IMR-90 (cell line): Measurements from ENCODE around the gene MAG. TPM values are rescaled to one million over a fixed set of nuclear protein-coding genes. Genes with fewer than 3 reads are reported as not detected.

Experiments used
- ATAC-seq: fragments of 200-7000 bp; cut with Tn5 transposase; 2 replicates; pipeline ENCODE4 v1.9.1; 2020; ENCODE audit warnings: low read depth, mild to moderate bottlenecking, moderate library complexity
- BruUV-seq: library from RNA; stranded (reverse); fragments of 400-500 nt; replicated peaks from 2 replicates; lab custom pipeline; 2021; lab: Mats Ljungman, UMichigan
- CTCF ChIA-PET: fragments of 300-600 bp; formaldehyde crosslinking; extraction: SDS; loops from one replicate; lab custom pipeline; 2021; ENCODE audit warnings: antibody characterized with exemption; lab: Yijun Ruan, JAX
- POLR2A ChIA-PET: fragments of 300-600 bp; sonication (Branson Sonifier 250); formaldehyde crosslinking; loops from one replicate; lab custom pipeline; 2022; ENCODE audit warnings: antibody characterized with exemption; ENCODE audit not compliant: unreplicated experiment; lab: Charles Lee
- DNase-seq: peaks from one replicate; pipeline ENCODE4 v3.0.0; 2013
- H2AFZ ChIP-seq: replicated peaks from 2 replicates; pipeline ENCODE3; 2013; ENCODE audit warnings: low read length, mild to moderate bottlenecking; ENCODE audit not compliant: poor library complexity
- H2AK5ac ChIP-seq: 2 replicates; pipeline ENCODE4 v1.6.1; 2013; ENCODE audit warnings: low read depth, low read length, inconsistent platforms
- H2AK9ac ChIP-seq: replicated peaks from 2 replicates; pipeline ENCODE3; 2013; ENCODE audit warnings: mild to moderate bottlenecking, low read depth, low read length, moderate library complexity; ENCODE audit not compliant: poor library complexity
- H2BK120ac ChIP-seq: 2 replicates; pipeline ENCODE4 v1.6.1; 2013; ENCODE audit warnings: low read depth, low read length, inconsistent platforms
- H2BK15ac ChIP-seq: 3 replicates; pipeline ENCODE4 v1.6.1; 2013; ENCODE audit warnings: low read depth, low read length, inconsistent platforms
- H2BK20ac ChIP-seq: 2 replicates; pipeline ENCODE4 v1.6.1; 2013; ENCODE audit warnings: low read depth, mild to moderate bottlenecking, inconsistent platforms, low read length, moderate library complexity
- H2BK5ac ChIP-seq: 2 replicates; pipeline ENCODE4 v1.6.1; 2013; ENCODE audit warnings: mild to moderate bottlenecking, low read depth, low read length, inconsistent platforms; ENCODE audit not compliant: poor library complexity, severe bottlenecking
- H3K14ac ChIP-seq: replicated peaks from 2 replicates; pipeline ENCODE4 v1.6.1; 2013; ENCODE audit warnings: low read depth, low read length, inconsistent platforms
- H3K18ac ChIP-seq: 2 replicates; pipeline ENCODE4 v1.6.1; 2013; ENCODE audit warnings: low read depth, low read length, control low read depth
- H3K23ac ChIP-seq: 2 replicates; pipeline ENCODE4 v1.6.1; 2013; ENCODE audit warnings: low read depth, low read length, inconsistent platforms
- H3K27ac ChIP-seq: 2 replicates; pipeline ENCODE4 v1.5.1; 2013; ENCODE audit warnings: mild to moderate bottlenecking, control low read depth, low read length; ENCODE audit not compliant: insufficient read depth
- H3K27me3 ChIP-seq: 2 replicates; pipeline ENCODE4 v1.6.1; 2013; ENCODE audit warnings: low read length; ENCODE audit not compliant: control insufficient read depth, insufficient read depth
- H3K36me3 ChIP-seq: 2 replicates; pipeline ENCODE4 v1.6.1; 2013; ENCODE audit warnings: low read length, mixed read lengths; ENCODE audit not compliant: control insufficient read depth, insufficient read depth
- H3K4ac ChIP-seq: 2 replicates; pipeline ENCODE4 v1.6.1; 2013; ENCODE audit warnings: low read depth, low read length, inconsistent platforms
- H3K4me1 ChIP-seq: 2 replicates; pipeline ENCODE4 v1.6.1; 2013; ENCODE audit warnings: low read length, mixed read lengths; ENCODE audit not compliant: control insufficient read depth, insufficient read depth
- H3K4me2 ChIP-seq: 2 replicates; pipeline ENCODE4 v1.6.1; 2013; ENCODE audit warnings: low read depth, mild to moderate bottlenecking, control low read depth, low read length, moderate library complexity
- H3K4me3 ChIP-seq: 2 replicates; pipeline ENCODE4 v1.5.1; 2013; ENCODE audit warnings: low read depth, mild to moderate bottlenecking, control low read depth, low read length, moderate library complexity; ENCODE audit not compliant: insufficient read depth
- H3K56ac ChIP-seq: 2 replicates; pipeline ENCODE4 v1.6.1; 2013; ENCODE audit warnings: low read length, inconsistent platforms; ENCODE audit not compliant: insufficient read depth; ENCODE audit errors: extremely low read depth
- H3K79me1 ChIP-seq, 2 experiments: 2 replicates each; pipeline ENCODE4 v1.6.1; 2013; ENCODE audit warnings: low read length in 2 of 2, inconsistent platforms in 1 of 2, low read depth in 1 of 2
- H3K9ac ChIP-seq: 2 replicates; pipeline ENCODE4 v1.6.1; 2013; ENCODE audit warnings: low read depth, low read length, control low read depth
- H3K9me1 ChIP-seq: 2 replicates; pipeline ENCODE4 v1.6.1; 2013; ENCODE audit warnings: low read length, inconsistent platforms; ENCODE audit not compliant: insufficient read depth
- H3K9me3 ChIP-seq: 2 replicates; pipeline ENCODE4 v1.6.1; 2013; ENCODE audit warnings: low read length; ENCODE audit not compliant: control insufficient read depth, insufficient read depth
- H4K20me1 ChIP-seq: 2 replicates; pipeline ENCODE4 v1.6.1; 2013; ENCODE audit warnings: low read length, inconsistent platforms; ENCODE audit not compliant: insufficient read depth
- H4K5ac ChIP-seq: 2 replicates; pipeline ENCODE4 v1.6.1; 2013; ENCODE audit warnings: mild to moderate bottlenecking, low read depth, low read length, control low read depth
- H4K8ac ChIP-seq, 2 experiments: 2 replicates each; pipeline ENCODE4 v1.6.1; 2013; ENCODE audit warnings: low read depth in 2 of 2, low read length in 2 of 2, control low read depth in 1 of 2, inconsistent platforms in 1 of 2
- H4K91ac ChIP-seq: 2 replicates; pipeline ENCODE4 v1.6.1; 2013; ENCODE audit warnings: low read depth, low read length, inconsistent platforms; ENCODE audit not compliant: insufficient read depth
- BHLHE40 ChIP-seq: fragments of 150-350 bp; IDR thresholded peaks from 2 replicates; pipeline ENCODE4 v1.6.1; 2016; ENCODE audit warnings: mild to moderate bottlenecking, low read depth, low read length
- CEBPB ChIP-seq: IDR thresholded peaks from 2 replicates; pipeline ENCODE4 v1.6.1; 2012; ENCODE audit warnings: low read depth, low read length, improper control_type of control experiment
- CTCF ChIP-seq: conservative IDR thresholded peaks from 2 replicates; pipeline ENCODE4 v1.5.1; 2012; ENCODE audit warnings: mild to moderate bottlenecking, low read depth, low read length, improper control_type of control experiment
- FOS ChIP-seq: fragments of 150-350 bp; IDR thresholded peaks from 2 replicates; pipeline ENCODE4 v1.6.1; 2016; ENCODE audit warnings: low read depth, low read length
- MAZ ChIP-seq: IDR thresholded peaks from 2 replicates; pipeline ENCODE4 v1.6.1; 2012; ENCODE audit warnings: low read depth, mild to moderate bottlenecking, low read length, improper control_type of control experiment, moderate library complexity, borderline replicate concordance
- MXI1 ChIP-seq: IDR thresholded peaks from 2 replicates; pipeline ENCODE4 v1.6.1; 2012; ENCODE audit warnings: low read depth, mild to moderate bottlenecking, low read length, moderate library complexity, borderline replicate concordance
- NFE2L2 ChIP-seq: fragments of 150-350 bp; IDR thresholded peaks from 2 replicates; pipeline ENCODE4 v1.6.1; 2016; ENCODE audit warnings: low read depth, mild to moderate bottlenecking, low read length
- RFX5 ChIP-seq: IDR thresholded peaks from 2 replicates; pipeline ENCODE4 v1.8.0; 2012; ENCODE audit warnings: low read depth, mild to moderate bottlenecking, low read length, moderate library complexity
- WGBS, 2 experiments: methylation state at CpG; one replicate each; pipeline versions ENCODE4 v1.1.5 to v1.1.7; 2013; ENCODE audit warnings: missing lambda C conversion rate in 2 of 2; ENCODE audit not compliant: insufficient read length in 1 of 2; ENCODE audit errors: extremely low coverage in 2 of 2; 5-methylcytosine and 5-hydroxymethylcytosine counted together
- dilution Hi-C: fragments of 300-500 bp; cut with HindIII; formaldehyde crosslinking; loops from one replicate; pipeline ENCODE4 v1.14.3; 2018; ENCODE audit warnings: low sequenced_read_pairs; ENCODE audit not compliant: unreplicated experiment
- in situ Hi-C: fragments of 300-500 bp; cut with MboI; formaldehyde crosslinking; loops from 3 replicates; pipeline ENCODE4 v1.14.3; 2019; ENCODE audit warnings: low sequenced_read_pairs, inconsistent platforms, mixed read lengths
- intact Hi-C: fragments of 100-400 bp; cut with micrococcal nuclease; formaldehyde crosslinking; loops from 2 replicates; pipeline ENCODE4 v1.10.0; 2022
- polyA plus RNA-seq, 3 experiments: library from polyadenylated mRNA; depleted of rRNA; stranded (reverse); fragments of >200 nt; gene quantifications; 2 replicates each; pipeline ENCODE4 v1.2.3, GENCODE V29; 2012; ENCODE audit warnings: low replicate concordance in 1 of 3
- total RNA-seq: library from RNA; depleted of rRNA; stranded (reverse); fragments of >200 nt; gene quantifications from 2 replicates; pipeline ENCODE4 v1.2.3, GENCODE V29; 2012
- TF ChIP-seq, protein P1 (sequence below): fragments of 150-350 bp; IDR thresholded peaks from 2 replicates; pipeline ENCODE4 v1.6.1; 2016; ENCODE audit warnings: low read depth, mild to moderate bottlenecking, low read length, moderate library complexity, borderline replicate concordance

Gene MAG
- total and polyA plus RNA-seq, 2 of the 4 experiments (the other 2 are of a cell fraction) = not detected

GRCh38 chr19:35294859-35295791 is 3.2 kb downstream of the MAG start (continued):
- TF ChIP-seq MAZ = no peak

- Histone ChIP-seq H3K9ac (no peak overlapping the region), H2BK20ac (no peak overlapping the region), H3K18ac (no peak overlapping the region), H3K4me2 (no peak overlapping the region), H2BK120ac (no peak overlapping the region), H3K27ac (no peak overlapping the region), H4K5ac (no peak overlapping the region), H3K14ac (no peak overlapping the region), H3K9me1 (peaks cover 15% of the 10 kb centered on the region), H3K9me3 (no peaks in the 10 kb centered on the region), H2BK5ac (no peak overlapping the region), H4K20me1 (no peaks in the 10 kb centered on the region), H3K36me3 (no peaks in the 10 kb centered on the region), H3K56ac (no peak overlapping the region), H3K4me1 (no peaks in the 10 kb centered on the region), H3K79me1 (no peaks in the 10 kb centered on the region), H2AFZ (no peak overlapping the region), H4K91ac (no peak overlapping the region), H2AK9ac (no peak overlapping the region), H4K8ac (no peak overlapping the region), H3K23ac (no peak overlapping the region), H3K27me3 (peaks cover 21% of the 10 kb centered on the region), H3K4ac (no peak overlapping the region), H2BK15ac (no peak overlapping the region), H2AK5ac (no peak overlapping the region), H3K4me3 (no peak overlapping the region)
- no TSS peak for BruUV-seq
- dilution Hi-C loops (no loop called here), intact Hi-C loops (no loop called here), in situ Hi-C loops (no loop called here)
- ChIA-PET CTCF (no interaction called here), POLR2A (no interaction called here)
- ATAC-seq (no peak), DNase-seq (no peak)
- 79% methylated on average over 13 of the region's 24 CpGs; no CpG with 5 or more reads in 1 of the 2 experiments for WGBS, 2 experiments
- TF ChIP-seq BHLHE40 (no peak), RFX5 (no peak), CTCF (no peak), NFE2L2 (no peak), MXI1 (no peak), CEBPB (no peak), FOS (no peak)
- TF ChIP-seq, protein P1, sequence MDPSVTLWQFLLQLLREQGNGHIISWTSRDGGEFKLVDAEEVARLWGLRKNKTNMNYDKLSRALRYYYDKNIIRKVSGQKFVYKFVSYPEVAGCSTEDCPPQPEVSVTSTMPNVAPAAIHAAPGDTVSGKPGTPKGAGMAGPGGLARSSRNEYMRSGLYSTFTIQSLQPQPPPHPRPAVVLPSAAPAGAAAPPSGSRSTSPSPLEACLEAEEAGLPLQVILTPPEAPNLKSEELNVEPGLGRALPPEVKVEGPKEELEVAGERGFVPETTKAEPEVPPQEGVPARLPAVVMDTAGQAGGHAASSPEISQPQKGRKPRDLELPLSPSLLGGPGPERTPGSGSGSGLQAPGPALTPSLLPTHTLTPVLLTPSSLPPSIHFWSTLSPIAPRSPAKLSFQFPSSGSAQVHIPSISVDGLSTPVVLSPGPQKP = no peak
Measured at GRCh38 chr19:35295792-35296462, 4.0 kb downstream of the MAG start.
